HG03159 (cell line): ENCODE measurements around the gene ACCSL.

Source experiments
- ATAC-seq: cut with Tn5 transposase; IDR thresholded peaks from one replicate; pipeline ENCODE4 v1.9.1; 2021; ENCODE audit warnings: mild to moderate bottlenecking, moderate library complexity; ENCODE audit not compliant: unreplicated experiment

Gene ACCSL

DNA sequence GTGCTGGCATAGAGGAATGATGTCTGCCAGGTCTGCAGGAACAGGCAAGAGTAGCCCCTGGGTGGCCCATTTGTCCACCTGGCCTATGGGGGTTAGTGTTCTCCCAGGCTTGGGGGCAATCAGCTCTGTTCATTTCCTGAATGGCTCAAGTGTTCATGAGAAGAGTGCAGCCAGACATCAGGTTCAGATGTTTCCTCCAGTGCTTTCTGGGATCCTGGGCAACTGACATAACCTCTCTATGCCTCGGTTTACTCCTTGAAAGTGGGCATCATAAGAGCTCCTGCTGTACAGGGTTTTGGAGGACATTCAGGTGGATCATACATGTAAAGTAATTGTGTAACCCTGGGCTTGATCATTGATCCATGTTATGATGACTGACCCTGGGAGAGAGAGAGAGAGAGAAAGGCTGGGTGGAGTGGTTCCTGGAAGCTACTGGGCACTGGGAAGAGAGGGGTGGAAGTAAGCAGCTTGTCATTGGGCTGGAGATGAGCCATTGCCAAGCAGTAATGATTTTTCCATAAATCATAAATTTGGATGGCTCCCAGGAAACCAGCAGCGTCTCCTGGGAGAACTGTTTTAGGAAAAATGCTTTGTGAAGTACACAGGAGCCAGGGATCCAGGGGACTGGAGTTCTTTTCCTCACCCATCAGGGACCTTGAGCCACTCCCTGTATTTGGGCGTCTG, 30.2 kb upstream of the ACCSL start:
- no peak for ATAC-seq

DNA sequence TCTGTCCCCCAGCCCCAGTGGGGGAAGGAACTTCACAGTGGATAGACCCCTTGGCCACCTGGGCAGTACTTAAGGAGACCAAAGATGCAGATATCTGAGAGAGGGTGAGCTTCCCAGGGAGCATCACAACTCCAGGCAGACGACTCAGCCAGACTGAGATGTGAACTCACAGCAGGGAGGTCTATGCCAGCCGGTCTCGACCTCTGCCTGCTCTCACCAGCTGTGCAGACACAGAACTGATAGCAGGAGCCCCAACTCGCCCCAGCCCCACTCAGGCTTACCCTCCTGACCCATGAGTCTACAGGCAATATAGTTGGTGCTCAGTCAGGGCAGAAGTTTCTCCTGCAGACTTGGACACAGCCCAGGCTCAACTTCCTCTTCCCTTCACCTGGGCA, 29.7 kb upstream of the ACCSL start:
- no peak for ATAC-seq

DNA sequence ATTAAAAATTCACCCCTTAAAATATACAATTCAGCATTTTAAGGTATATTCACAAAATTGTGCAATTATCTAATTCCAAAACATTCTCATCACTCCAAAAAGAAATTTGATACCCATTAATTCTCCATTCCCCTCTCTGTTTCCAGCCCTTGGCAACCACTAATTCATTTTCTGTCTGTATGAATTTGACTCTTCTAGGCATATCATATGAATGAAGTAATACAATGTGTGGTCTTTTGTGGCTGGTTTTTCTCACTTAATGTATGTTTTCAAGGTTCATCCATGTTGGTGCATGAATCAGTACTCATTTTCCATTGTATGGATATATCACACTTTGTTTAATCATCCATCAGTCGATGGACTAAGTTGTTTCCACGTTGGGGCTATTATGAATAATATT, 29.0 kb upstream of the ACCSL start:
- no peak for ATAC-seq

DNA sequence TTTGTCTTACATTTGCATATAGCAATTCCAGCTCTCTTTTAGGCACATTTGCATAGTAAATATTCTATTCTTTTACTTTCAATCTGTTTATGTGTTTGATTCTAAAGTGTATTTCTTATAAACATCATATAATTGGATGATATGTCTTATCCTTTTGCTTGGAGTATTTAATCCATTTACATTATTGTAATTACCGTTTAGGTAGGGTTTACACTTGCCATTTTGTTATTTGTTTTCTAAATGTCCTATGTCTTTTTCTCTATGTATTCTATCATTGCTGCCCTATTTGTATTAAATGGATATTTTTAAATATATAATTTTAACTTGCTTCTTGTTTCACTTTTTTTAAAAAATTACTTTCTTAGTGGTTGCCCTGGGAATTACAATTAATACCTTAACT, 22.8 kb upstream of the ACCSL start:
- no peak for ATAC-seq

DNA sequence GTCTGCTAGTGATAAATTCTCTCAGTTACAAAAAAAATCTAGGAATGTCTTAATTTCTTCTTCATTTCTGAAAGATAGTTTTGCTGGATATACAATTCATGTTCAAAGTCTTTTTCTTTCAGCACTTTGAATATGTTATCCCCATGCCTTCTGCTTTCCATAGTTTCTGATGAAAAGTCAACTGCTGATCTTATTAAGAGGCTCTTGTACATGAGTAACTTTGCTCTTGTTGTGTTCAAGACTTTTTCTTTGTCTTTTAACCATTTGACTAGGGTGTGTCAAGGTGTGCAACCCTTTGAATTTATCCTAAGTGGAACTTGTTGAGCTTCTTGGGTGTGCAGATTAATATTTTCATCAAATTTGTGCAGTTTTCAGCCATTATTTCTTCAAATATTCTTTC, 22.1 kb upstream of the ACCSL start:
- ATAC-seq: no peak

DNA sequence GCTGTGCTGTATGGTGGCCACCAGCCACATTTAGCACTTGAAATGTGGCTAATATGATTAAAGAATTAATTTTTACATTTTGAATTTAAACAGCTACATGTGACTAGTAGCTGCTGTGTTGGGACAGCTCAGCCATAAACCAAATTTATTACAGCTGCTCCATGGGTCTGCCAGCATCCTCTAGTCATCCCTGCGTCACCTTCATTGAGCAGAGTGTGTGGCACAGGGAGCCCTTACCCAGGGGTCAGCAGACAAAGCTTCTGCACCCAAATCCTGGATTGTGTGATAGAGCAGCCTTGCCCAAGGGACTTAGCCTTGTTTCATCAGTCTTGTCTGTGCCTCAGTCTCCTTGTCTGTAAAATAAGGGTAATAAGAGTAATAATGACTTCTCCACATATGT, 19.4 kb upstream of the ACCSL start:
- ATAC-seq: no peak

DNA sequence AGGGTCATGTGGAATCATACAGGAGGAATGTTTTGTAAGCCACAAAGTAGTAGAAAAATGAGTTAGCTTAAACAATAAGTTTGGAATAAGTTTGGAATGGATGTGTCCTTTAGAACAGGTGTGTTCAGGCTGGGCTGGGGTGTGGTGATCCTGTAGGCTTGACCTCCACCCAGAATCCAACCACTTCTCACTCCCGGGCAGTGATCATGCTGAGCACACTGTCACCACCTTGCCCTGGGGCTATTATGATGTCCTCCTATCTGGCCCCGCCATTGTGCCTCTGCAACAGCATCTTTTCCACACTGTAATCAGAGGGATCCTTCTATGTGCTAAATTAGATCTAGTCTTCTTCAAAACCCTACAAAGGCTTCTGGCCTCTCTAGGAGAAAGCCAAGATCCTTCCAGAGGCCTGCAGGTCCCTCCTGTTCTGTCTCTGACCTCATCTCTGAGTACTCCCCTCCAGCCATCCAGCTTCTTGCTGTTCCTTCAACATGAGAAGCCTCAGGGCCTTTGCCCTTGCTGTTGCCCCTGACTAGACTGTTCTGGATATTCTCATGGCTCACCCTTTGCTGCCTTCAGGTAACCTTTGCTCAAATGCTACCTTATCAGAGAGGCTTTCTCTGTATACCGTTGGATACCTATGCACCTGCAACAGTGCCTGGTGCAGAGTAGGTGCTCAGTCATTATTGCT, 18.8 kb upstream of the ACCSL start:
- ATAC-seq: no peak

DNA sequence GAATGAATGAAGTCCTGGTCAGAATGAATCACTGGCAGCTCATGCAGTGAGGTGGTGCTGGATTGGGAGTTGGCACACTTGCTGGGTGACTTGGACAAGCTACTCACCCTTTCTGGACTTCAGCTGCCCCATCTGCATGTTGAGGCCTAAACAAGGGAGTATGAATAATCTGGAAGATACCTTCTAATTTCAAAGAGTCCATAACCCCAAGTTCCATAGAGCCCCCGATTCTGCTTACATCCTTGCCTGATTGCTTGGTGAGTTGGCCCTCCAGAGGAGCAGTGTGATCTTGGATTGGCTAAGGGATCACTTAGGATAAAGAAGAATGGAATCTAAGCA, 18.3 kb upstream of the ACCSL start:
- ATAC-seq: no peak

DNA sequence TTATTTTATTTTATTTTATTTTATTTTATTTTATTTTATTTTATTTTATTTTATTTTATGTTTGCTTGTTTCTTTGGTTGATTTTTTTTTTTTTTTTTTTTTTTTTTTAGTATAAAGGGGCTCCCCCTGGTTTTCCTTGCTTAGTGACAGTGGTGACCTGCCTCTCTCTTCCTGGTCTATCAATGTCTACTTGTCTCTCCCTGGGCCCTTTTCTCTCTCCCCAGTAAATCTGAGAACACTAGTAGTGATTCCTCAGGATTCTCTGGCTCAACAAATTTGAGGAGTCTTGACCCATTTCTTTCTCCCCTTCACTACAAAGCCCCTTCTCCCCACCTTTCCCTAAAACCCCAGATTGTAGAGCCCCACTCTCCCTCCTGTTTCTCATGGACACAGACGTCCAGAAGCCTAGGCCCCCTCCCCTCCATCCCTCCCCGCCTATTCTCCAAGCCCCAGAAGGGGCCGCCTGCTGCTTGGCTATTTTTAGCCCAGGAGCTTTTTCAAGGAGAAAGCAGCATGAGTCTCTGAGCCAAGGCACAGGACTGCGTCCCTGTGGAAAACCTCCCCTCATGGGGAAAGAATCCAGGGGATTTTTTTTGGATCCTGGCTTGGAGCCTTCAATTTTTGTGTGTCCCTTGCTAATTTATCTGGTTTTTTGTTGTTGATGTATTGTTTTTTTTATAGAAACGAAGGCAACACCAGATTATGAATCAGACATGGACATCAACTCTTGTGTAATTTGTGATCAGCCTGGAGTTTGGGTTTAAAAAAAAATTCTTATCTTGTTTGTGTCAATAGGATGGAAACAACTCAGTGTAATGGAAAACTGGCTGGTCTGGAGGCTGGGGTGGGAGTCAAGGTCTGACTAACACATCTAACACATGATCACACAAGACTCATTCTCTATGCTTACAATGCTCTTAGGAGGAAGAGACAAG, 17.5 kb upstream of the ACCSL start:
- no peak for ATAC-seq

DNA sequence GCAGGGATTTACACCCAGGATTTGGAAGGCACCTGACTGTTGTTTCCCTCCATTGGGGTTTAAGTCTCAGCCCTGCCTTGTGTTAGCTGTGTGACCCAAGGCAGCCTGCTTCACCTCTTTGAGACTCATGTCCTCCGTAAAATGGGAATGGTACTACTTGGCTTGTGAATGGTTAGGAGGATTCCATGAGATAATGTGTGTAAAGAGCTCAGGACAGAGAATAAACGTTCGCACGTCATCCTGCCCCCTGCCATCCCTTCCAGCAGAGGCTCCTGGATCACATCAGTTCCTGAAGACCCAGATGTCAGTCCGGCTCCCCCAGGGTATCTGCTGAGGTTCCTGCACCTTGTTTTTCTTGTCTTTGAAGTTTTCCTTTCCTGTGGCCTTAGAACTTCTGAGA, 16.8 kb upstream of the ACCSL start:
- ATAC-seq: no peak

DNA sequence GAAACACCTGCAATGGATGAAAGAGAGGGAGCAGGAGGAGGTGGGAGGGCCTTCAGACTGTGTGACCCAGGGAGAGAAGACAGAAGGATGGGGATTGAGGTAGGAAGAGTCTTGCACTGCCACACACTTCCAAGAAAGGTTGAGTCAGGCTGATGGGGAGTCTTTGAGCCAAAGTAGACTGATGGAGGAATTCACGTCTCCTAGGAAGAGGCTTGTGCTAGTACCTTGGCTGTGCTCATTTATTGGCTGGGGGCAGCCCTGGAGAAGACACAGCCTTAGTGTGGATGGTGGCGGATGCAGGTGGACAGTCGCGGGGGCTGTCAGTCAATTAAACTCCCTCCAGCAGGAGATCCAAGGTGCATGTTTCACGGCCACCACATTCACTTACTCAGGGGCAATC, 16.2 kb upstream of the ACCSL start:
- ATAC-seq: no peak

DNA sequence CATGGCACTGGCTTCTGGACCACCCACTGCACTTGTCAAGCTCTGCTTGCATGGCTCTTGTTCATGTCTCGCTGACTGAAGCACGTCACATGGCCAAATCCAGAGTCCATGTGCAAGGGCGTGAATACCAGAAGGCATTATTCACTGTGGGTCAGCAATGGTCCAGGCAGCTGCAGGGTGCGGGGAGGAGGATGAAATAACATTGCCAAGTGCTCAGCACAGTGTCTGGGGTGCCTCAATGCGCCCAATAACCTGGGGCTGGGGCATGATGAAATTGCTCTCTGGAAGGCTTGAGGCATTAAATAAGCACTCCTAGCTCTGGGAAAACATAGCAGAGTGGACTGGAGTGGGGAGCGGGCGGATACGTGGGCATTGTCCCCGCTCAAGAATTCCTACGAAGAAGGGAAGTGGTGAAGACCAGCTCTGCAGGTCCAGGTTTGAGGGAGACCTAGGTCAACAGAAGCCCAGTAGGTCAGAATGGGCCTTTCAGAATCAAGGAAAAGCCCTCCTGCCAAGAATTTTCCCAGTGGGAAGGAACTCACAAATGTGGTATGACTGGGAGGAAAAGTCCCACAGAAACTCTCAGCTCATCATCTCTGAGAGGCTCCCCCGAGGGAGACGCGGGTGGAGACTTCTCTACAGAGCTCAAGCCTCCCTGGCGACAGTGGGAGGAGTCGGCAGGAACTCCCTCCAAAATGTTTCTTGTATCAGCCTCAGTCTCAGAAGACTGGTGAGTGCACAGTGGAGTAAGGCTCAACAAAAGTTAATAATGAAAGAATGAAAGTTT, 15.3 kb upstream of the ACCSL start:
- ATAC-seq: no peak

DNA sequence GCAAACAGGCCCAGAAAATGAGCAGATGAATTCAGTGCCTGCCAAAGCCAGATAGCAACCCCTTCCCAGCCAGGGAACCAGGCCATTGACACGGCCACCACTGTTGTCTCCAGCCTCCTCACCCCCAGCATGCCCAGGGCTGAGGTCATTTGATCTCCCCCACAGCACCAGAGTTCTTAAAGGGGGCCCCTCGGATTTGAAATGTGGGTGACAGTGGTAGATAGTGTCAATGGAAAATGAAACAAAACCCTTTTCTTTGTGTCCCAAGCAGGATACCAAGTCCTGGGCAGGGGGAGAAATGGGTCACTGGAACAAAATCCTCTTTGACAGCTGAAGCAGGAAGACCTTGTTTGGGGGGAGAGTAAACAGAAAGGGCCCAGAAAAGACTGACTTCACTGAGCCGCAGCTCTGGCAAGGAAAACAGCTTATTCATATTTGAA, 14.3 kb upstream of the ACCSL start:
- no peak for ATAC-seq

DNA sequence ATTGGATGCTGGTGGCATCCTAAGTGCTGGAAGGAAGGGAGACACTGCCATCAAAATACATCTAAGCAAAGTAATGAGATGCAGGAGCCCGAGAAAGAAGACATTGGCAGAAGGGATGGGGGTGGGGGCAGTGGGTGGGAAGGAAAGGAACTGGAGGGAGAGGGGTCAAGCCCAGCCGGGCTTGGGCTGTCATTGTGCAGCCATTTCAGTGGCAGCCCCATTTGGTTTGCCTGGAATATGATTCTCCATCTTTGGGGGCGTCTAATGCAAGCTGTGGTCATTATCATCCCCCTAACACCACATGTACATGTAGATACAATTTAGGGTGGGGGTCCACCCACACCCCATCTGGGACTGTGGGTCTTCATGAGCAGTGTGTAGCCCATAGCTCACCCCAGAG, 13.9 kb upstream of the ACCSL start:
- ATAC-seq: no peak

DNA sequence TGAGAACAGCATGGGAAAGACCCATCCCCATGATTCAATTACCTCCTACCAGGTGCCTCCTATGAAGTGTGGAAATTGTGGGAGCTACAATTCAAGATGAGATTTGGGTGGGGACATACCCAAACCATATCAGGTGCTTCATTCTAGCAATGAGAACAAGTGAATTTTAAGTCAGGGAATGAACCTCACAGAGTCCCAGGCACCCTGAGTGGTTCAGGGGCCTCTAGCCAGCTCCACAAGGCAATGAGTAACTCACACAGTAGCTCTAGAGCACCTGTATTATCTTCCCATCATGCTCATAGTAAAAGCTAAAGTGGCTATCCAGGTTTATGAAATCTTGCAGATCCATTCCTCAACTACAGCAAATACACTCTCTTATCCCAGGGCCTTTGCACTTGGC, 13.1 kb upstream of the ACCSL start:
- ATAC-seq: no peak

DNA sequence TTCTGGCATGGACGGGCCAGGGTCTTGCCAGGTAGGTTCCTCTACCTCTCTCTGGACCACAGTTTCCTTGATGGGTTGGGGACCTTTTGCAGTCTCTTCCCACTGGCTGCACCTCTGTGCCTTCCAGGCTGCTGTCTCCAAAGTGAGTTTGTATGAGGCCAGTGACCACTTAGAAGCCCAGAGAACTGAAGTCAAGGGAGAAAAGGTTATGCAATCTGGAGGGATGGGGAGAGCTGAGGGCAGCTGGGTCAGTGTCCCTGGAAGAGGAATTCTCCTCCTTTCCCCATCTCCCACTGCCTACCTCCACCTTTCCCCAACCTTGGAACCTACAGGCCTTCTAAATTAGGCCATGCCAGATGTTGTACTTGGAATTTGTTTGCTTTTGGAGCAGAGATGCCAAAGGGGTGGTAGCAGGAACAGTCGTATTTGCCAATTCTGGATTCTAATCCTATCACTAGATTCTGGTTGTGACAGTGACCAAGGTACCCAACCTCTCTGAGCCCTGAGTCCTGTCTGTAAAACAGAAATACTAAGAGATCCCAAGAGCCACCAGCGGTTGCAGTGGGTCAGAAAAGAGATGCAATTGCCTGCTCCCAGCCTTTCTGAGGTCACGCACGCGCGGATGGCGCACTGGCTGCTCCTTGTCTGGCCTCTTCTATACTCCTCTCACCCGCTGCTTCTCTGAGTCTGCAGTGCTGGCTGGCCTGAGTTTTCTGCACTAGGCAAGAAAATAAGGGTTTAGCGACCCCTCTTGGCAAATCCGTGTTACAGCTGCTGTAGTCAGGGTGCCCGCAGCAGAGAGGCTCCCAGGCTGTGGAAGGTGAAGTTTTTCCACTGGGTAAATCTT, 10.7 kb upstream of the ACCSL start:
- no peak for ATAC-seq

DNA sequence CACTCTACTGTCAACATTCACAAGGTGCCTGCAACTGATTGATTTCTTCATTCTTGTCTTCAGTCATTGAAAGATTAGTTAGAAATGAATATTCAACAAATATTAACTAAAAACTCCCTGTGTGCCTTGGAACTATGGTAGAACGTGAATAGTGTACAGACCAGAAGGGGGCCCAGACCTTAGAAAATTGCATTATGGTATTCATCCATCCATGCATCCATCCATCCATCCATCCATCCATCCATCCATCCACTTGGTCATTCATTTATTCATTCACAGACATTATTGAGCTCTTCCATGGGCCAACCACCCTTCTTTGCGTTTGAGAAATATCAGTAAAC, 10.2 kb upstream of the ACCSL start:
- no peak for ATAC-seq

DNA sequence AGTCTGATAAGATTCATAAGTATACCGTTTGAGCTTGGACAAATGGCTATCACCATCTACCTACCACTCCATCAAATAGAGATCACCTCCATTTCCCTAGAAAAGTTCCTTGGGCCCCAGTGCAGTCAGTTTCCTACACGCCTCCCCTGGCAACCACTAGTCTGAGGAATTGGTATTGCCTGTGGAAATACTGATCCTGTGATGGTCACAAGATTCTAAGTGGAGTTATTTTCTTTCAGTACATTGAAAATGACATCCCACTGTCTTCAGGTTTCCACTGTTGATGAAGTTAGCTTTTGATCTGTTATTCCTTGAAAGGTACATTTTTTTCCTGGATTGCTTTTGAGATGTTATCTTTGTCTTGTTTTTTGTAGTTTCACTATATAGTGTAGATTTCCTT, 4.6 kb upstream of the ACCSL start:
- no peak for ATAC-seq

DNA sequence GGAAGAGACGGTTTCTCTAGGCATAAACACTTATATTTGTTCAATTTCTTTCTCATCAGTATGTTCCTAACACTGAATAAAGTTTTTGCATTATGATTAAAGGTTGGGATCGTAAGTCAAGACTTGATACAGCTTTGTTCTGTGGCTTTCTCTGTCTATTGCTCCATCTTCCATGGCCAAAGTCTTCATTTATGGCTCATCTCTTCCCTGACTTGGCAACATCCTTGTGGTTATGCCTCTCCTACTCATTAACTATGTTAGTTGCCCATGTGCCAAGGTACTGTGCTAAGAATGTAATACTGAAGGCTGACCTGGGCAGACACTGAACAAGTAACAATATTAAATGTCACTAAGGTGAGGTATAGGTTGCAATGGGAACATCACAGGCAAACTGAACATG, 1.6 kb upstream of the ACCSL start:
- no peak for ATAC-seq

DNA sequence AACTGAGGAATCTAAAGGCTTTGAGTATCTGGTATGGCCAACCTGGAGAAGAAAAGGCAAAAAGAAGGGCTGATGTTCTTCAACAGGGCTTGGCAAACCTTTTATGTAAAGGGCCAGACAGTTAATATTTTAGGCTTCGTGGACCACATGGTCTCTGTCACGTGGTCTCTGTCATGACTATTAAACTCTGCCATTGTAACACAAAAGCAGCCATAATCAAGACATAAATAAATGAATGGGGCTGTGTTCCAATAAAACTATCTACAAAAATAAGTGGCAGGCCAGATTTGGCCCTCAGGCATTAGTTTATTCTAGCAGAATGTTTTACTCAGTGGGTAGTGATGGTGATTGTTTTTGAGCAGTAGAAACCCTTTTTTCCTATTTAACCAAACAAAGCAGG, 483 bp upstream of the ACCSL start:
- ATAC-seq: no peak
